ENCODE data around the gene UNC5A. TPM values are rescaled to one million over a fixed set of nuclear protein-coding genes. Genes with fewer than 3 reads are reported as not detected.

Gene UNC5A
- total RNA-seq, 4 donors from 2014 or later = not detected

GRCh38 chr5:176820937-176821336 lies 10.6 kb downstream of the UNC5A start:
- H3K4me3 ChIP-seq = no peak overlapping the region
- H3K27ac ChIP-seq = no peak overlapping the region
- H3K36me3 ChIP-seq = no peaks in the 10 kb centered on the region
- no peak for DNase-seq (ENCODE audit: low spot score in 2 of 2)
- peaks cover 4 to 63% of the 10 kb centered on the region in 2 donors for H3K27me3 ChIP-seq
- peaks cover 0 to 14% (median 0%) of the 10 kb centered on the region in 4 donors for H3K4me1 ChIP-seq
- no peaks in the 10 kb centered on the region for H3K9me3 ChIP-seq
- WGBS, 2 donors = 89% methylated on average over 7 of the region's 7 CpGs
- TF ChIP-seq CTCF (IDR thresholded peaks at IDR 0.05) = no peak
- no peak for TF ChIP-seq POLR2A (IDR thresholded peaks at IDR 0.05)
- TF ChIP-seq EP300 (IDR thresholded peaks at IDR 0.05) = no peak

GRCh38 chr5:176821441-176821840 lies 11.1 kb downstream of the UNC5A start:
- peaks cover 4 to 58% of the 10 kb centered on the region in 2 donors for H3K27me3 ChIP-seq
- 87% methylated on average over 6 of the region's 6 CpGs for WGBS, 2 donors

GRCh38 chr5:176822041-176822792 lies 11.9 kb downstream of the UNC5A start:
- DNase-seq (ENCODE audit: low spot score in 2 of 2) = no peak
- Histone ChIP-seq H3K4me1 (peaks cover 0 to 12% (median 0%) of the 10 kb centered on the region in 4 donors), H3K9me3 (no peaks in the 10 kb centered on the region), H3K27ac (no peak overlapping the region), H3K36me3 (no peaks in the 10 kb centered on the region), H3K27me3 (peaks cover 2 to 50% of the 10 kb centered on the region in 2 donors), H3K4me3 (no peak overlapping the region)
- no peak for TF ChIP-seq POLR2A (IDR thresholded peaks at IDR 0.05)
- TF ChIP-seq EP300 (IDR thresholded peaks at IDR 0.05) = no peak
- 76 to 81% methylated on average over 13 of the region's 13 CpGs for WGBS, 2 donors

More at GRCh38 chr5:176821441-176821840, 11.1 kb downstream of the UNC5A start:
- Histone ChIP-seq H3K9me3 (no peaks in the 10 kb centered on the region), H3K4me3 (no peak overlapping the region), H3K27ac (no peak overlapping the region), H3K36me3 (no peaks in the 10 kb centered on the region), H3K4me1 (peaks cover 0 to 14% (median 0%) of the 10 kb centered on the region in 4 donors)
- no peak for DNase-seq (ENCODE audit: low spot score in 2 of 2)
- TF ChIP-seq CTCF (IDR thresholded peaks at IDR 0.05) (no peak), POLR2A (IDR thresholded peaks at IDR 0.05) (no peak), EP300 (IDR thresholded peaks at IDR 0.05) (no peak)

- Histone ChIP-seq H3K36me3 (no peaks in the 10 kb centered on the region), H3K4me3 (no peak overlapping the region)
- WGBS, 2 donors = 74 to 79% methylated on average over 21 of the region's 21 CpGs
These were observed 12.6 kb downstream of the UNC5A start for GRCh38 chr5:176822793-176823481.

GRCh38 chr5:176823869-176824412 lies 13.6 kb downstream of the UNC5A start:
- Histone ChIP-seq H3K27ac (no peak overlapping the region), H3K36me3 (no peaks in the 10 kb centered on the region), H3K9me3 (no peaks in the 10 kb centered on the region), H3K27me3 (peaks cover 0 to 36% of the 10 kb centered on the region in 2 donors), H3K4me1 (no peaks in the 10 kb centered on the region), H3K4me3 (no peak overlapping the region)
- no peak for TF ChIP-seq EP300 (IDR thresholded peaks at IDR 0.05)
- no peak for TF ChIP-seq CTCF (IDR thresholded peaks at IDR 0.05)
- no peak for TF ChIP-seq POLR2A (IDR thresholded peaks at IDR 0.05)
- 66 to 67% methylated on average over 9 to 17 of the region's 20 CpGs for WGBS, 2 donors
- DNase-seq (ENCODE audit: low spot score in 2 of 2) = no peak

More at GRCh38 chr5:176822793-176823481, 12.6 kb downstream of the UNC5A start:
- H3K27ac ChIP-seq = no peak overlapping the region
- no peak for DNase-seq (ENCODE audit: low spot score in 2 of 2)
- peaks cover 0 to 7% (median 0%) of the 10 kb centered on the region in 4 donors for H3K4me1 ChIP-seq
- TF ChIP-seq CTCF (IDR thresholded peaks at IDR 0.05) (no peak), EP300 (IDR thresholded peaks at IDR 0.05) (no peak), POLR2A (IDR thresholded peaks at IDR 0.05) (no peak)
- no peaks in the 10 kb centered on the region for H3K9me3 ChIP-seq
- H3K27me3 ChIP-seq = peaks cover 0 to 46% of the 10 kb centered on the region in 2 donors
